ENCODE measurements around the gene TGFB1. TPM values are rescaled to one million over a fixed set of nuclear protein-coding genes. Genes with fewer than 3 reads are reported as not detected.

The TGFB1 gene
- total RNA-seq, 1 experiment from 2014 or later, result 10.4 TPM

DNA sequence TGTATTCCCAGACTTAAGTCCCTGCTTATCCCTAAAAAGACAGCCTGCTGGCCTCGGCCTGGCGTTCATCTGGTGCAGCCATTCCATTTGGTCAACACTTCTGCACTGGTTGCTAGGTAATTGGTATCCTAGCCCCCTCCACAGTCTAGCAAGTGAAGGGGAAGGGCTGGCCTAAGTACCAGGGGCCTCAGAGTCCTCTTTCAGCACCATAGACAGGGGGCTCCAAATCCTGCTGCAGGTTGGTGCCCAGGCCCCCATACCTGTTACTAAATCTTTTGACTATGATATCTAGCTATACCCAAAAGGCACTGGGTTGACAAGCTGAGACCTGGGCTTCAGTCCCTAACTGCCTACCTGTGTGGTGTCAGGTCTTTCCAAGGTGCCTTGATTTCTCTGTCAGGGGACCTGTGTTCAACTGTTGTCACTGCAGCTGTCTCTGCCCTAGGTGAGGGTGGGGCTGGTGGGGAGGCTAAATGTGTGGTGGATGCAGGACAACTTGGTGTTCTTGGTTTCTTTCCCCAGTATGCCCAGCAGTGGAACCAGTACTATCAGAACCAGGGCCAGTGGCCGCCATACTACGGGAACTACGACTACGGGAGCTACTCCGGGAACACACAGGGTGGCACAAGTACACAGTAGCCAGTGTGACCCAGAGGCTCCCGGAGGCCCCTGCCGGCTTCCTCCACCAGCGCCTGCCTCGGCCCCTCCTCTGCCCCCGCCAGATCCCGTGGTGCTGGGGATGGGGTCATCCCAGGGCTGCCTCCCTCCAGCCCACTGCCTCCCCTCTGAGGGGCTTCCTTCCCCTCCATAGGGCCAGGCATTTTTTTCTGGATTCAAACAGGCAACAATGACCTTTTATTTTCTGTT, 47.6 kb downstream of the TGFB1 start:
- ChIA-PET CTCF (interaction anchor here (0.7 kb wide), 1 partner anchor 58 kb away, joined by 3 read pairs; no protein-coding TSS in a partner anchor), POLR2A (no interaction called here)
- DNase-seq (ENCODE audit: low spot score) (no peak), ATAC-seq (no peak)
- no peaks in the 10 kb centered on the region for H3K27me3 Mint-ChIP-seq (ENCODE audit: low read depth)
- TF ChIP-seq, protein P1, sequence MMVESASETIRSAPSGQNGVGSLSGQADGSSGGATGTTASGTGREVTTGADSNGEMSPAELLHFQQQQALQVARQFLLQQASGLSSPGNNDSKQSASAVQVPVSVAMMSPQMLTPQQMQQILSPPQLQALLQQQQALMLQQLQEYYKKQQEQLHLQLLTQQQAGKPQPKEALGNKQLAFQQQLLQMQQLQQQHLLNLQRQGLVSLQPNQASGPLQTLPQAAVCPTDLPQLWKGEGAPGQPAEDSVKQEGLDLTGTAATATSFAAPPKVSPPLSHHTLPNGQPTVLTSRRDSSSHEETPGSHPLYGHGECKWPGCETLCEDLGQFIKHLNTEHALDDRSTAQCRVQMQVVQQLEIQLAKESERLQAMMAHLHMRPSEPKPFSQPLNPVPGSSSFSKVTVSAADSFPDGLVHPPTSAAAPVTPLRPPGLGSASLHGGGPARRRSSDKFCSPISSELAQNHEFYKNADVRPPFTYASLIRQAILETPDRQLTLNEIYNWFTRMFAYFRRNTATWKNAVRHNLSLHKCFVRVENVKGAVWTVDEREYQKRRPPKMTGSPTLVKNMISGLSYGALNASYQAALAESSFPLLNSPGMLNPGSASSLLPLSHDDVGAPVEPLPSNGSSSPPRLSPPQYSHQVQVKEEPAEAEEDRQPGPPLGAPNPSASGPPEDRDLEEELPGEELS (CRISPR knock-in tag; IDR thresholded peaks at IDR 0.05), result no peak
- peaks cover 18% of the 10 kb centered on the region for H3K4me1 Mint-ChIP-seq
- no peak overlapping the region for H3K4me3 Mint-ChIP-seq
- peaks cover 56% of the 10 kb centered on the region for H3K36me3 Mint-ChIP-seq
- H3K27ac Mint-ChIP-seq, result no peak overlapping the region
- no peaks in the 10 kb centered on the region for H3K9me3 Mint-ChIP-seq

DNA sequence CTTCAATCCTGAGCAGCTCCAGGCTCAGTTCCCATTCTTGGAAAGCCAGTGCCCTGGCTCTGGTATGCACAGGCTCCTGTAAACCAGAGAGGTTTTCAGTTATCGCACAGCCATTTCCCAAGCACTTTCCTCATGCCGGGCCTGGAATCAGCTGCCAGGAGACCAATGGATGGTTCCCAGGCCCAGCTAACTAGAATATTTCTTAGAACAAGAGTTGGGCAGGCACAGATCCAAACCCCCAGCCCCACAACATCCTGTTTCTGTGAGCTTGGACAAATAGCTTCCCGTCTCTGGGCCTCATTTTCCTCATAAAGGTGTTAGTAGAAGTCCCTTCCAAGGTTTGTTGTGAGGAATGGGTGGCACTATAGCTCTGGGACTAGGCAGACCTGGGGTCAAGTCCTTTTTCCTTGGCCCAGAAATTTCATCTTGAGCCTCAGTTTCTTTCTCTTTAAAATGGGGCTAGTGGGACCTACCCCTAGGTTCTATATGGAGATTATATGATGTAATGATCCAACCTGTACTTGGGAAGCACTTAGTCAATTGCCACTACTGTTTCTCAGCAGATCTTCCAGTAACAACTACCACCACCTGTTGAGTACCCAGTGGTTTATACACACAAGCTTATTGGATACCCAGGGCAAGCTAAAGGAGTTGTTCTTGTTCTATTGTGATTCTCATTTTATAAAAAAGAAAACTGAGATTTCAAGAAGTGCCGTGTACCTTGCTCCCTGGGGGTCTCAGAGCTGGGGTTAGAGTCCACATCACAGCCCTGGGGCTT, 48.8 kb downstream of the TGFB1 start:
- Mint-ChIP-seq H3K36me3 (peaks cover 69% of the 10 kb centered on the region), H3K4me3 (no peak overlapping the region), H3K4me1 (peaks cover 15% of the 10 kb centered on the region), H3K27ac (no peak overlapping the region), H3K27me3 (ENCODE audit: low read depth) (no peaks in the 10 kb centered on the region), H3K9me3 (no peaks in the 10 kb centered on the region)
- ChIA-PET POLR2A (interaction anchor here (0.5 kb wide), 2 partner anchors 101 to 192 kb away, joined by 3 to 4 read pairs; no protein-coding TSS in a partner anchor), CTCF (interaction anchor here (0.8 kb wide), 1 partner anchor 101 kb away, joined by 3 read pairs; no protein-coding TSS in a partner anchor)
- no peak for ATAC-seq
- no peak for DNase-seq (ENCODE audit: low spot score)
- TF ChIP-seq SMAD4 (CRISPR knock-in tag; IDR thresholded peaks at IDR 0.05) (no peak), ZNF219 (CRISPR knock-in tag; IDR thresholded peaks at IDR 0.05; ENCODE audit: borderline replicate concordance) (no peak), NR3C1 (CRISPR knock-in tag; conservative IDR thresholded peaks at IDR 0.05; ENCODE audit: low read depth) (no peak), ESRRA (CRISPR knock-in tag; IDR thresholded peaks at IDR 0.05; ENCODE audit: borderline replicate concordance) (no peak), GTF2I (CRISPR knock-in tag; conservative IDR thresholded peaks at IDR 0.05) (no peak), CREM (CRISPR knock-in tag; IDR thresholded peaks at IDR 0.05) (no peak), JAZF1 (CRISPR knock-in tag; IDR thresholded peaks at IDR 0.05) (no peak)
- TF ChIP-seq, protein P2, sequence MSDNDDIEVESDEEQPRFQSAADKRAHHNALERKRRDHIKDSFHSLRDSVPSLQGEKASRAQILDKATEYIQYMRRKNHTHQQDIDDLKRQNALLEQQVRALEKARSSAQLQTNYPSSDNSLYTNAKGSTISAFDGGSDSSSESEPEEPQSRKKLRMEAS (CRISPR knock-in tag; IDR thresholded peaks at IDR 0.05), result no peak
- TF ChIP-seq, protein P3, sequence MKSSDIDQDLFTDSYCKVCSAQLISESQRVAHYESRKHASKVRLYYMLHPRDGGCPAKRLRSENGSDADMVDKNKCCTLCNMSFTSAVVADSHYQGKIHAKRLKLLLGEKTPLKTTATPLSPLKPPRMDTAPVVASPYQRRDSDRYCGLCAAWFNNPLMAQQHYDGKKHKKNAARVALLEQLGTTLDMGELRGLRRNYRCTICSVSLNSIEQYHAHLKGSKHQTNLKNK (CRISPR knock-in tag; IDR thresholded peaks at IDR 0.05), result no peak
- TF ChIP-seq, protein P4, sequence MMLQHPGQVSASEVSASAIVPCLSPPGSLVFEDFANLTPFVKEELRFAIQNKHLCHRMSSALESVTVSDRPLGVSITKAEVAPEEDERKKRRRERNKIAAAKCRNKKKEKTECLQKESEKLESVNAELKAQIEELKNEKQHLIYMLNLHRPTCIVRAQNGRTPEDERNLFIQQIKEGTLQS (CRISPR knock-in tag; conservative IDR thresholded peaks at IDR 0.05), result no peak
- TF ChIP-seq, protein P5, sequence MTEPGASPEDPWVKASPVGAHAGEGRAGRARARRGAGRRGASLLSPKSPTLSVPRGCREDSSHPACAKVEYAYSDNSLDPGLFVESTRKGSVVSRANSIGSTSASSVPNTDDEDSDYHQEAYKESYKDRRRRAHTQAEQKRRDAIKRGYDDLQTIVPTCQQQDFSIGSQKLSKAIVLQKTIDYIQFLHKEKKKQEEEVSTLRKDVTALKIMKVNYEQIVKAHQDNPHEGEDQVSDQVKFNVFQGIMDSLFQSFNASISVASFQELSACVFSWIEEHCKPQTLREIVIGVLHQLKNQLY (CRISPR knock-in tag; IDR thresholded peaks at IDR 0.05), result no peak
- TF ChIP-seq, protein P6, sequence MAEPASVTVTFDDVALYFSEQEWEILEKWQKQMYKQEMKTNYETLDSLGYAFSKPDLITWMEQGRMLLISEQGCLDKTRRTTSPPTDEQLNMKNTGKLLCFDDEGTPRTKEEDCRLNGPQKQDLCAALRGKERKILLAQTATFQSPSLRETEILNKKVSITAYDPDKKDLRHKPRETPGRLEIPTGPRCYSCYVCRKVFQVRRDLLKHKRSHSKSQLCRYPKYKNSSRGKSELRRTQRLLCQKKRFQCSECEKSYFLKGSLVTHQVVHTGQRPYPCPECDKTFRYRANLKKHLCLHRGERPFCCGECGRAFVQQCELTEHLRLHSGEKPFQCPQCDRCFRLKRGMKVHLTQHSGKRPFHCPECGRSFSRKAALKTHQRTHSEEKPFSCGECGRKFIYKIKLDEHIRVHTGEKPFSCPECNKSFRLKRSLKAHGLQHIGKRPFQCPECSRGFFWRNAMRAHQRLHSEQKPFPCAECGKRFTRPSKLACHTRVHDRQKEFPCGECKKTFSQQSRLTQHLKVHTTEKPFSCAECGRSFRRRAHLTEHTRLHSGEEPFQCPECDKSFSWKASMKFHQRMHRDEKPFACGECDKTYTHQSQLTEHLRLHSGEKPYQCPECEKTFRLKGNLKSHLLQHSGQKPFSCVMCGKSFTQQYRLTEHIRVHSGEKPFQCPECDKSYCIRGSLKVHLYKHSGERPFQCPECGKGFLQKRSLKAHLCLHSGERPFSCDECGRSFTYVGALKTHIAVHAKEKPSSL (CRISPR knock-in tag; conservative IDR thresholded peaks at IDR 0.05), result no peak
